Measurements from ENCODE around the gene DHRS3.
"Not testable (repeated sequence)": the region's sequence is repeated elsewhere in the genome, so short reads cannot be mapped to it uniquely, and the experiment has no call there.

DHRS3 gene, protein sequence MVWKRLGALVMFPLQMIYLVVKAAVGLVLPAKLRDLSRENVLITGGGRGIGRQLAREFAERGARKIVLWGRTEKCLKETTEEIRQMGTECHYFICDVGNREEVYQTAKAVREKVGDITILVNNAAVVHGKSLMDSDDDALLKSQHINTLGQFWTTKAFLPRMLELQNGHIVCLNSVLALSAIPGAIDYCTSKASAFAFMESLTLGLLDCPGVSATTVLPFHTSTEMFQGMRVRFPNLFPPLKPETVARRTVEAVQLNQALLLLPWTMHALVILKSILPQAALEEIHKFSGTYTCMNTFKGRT

DNA sequence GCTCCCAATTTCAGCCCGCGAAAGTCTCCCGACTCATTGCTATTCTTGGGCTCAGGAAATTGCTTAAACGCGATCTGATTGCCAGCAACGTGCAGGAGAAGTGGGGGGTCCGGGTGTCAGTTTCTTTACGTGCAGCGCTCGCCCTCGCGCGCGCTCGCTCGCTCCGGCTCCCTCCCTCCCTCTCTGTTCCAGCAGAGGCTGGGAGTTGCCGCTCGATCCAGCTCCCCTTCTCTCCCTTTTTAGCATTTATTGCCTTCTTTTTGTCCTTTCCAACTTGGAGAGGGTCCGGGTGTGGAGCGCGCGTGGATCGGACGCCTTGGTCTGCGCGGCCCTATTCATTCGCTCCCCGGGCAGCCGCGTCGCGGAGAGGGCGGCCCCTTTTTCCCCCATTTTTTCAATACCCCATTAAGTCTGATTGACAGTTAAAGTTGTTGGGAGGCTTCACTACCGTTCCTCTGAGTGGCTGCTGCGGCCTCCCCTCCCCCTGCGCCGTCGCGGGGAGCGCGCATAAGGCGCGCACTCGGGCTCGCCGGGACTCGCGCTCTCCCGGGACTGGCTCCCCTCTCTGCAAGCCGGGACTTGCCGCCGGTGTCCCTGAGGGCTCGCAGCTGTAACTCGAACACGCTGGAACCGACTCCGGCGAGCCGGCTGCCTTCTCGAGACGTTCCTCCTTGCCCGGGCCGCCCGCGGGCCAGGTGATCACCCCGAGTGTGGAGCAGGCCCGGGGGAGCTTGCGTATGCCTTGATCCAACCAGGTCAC lies at the start of gene DHRS3:
DHRS3 (minus strand) TSS at position 310 of the 760 bp plus-strand sequence. CDS start 862 bp downstream, outside the sequence.
- DNase-seq: peak; percentile 49 to 83

DNA sequence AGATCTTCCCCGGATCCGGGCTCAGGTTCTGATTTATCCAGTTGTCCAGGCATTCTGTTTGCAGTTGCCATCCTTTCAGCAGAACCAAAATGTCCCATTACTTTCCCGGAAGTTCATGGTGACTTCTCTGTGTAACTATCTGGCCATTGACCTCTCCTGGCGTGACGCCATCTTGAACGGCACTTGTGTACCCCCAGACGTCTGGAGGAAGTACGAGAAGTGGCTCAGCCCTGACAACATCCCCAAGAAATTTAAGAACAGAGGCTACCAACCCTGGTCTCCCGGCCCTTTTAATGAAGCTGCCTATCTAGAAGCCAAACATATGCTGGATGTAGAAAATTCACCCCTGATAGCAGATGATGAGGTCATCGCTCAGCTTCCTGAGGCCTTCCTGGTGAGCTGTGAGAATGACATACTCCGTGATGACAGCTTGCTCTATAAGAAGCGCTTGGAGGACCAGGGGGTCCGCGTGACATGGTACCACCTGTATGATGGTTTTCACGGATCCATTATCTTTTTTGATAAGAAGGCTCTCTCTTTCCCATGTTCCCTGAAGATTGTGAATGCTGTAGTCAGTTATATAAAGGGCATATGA lies 48.2 kb upstream of the DHRS3 start:
- DNase-seq: no peak

DNA sequence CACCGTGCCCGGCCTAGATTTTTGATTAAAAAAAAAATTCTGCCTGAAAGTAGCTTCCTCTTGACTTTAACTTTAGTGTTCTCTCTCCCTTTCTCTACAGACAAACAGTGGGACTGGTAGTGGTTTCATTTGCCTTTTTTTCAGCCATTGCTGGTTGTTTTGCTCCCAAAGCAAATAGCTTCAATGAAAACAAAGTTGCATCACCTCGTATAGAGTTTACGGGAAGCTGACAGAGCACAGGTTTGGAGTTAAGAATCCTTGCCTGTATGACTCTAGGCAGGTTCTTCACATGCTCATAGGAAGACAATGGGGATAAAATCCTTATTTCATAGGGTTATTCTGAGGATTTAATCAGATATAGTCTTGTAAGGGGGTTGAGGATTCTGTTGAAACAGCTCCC lies 47.5 kb upstream of the DHRS3 start:
- no peak for DNase-seq

DNA sequence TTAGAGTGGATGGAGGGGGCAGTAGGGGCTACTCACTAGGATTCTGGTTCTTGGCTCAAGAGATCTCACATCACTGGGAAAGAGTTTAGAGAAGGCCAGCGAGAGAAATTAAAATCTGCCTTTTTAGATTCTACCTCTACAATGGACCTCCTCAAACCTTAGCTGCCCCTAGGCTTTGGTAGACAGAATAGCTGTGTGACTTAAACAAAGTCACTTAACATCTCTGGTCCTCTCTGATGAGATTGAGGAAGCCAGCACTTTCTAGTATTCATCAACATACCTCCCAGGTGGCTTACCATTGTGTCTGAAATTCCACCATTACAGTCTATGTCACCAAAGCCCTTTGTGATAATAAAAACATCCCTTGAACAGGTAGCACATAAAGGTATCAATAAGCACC lies 44.5 kb upstream of the DHRS3 start:
- DNase-seq: no peak

DNA sequence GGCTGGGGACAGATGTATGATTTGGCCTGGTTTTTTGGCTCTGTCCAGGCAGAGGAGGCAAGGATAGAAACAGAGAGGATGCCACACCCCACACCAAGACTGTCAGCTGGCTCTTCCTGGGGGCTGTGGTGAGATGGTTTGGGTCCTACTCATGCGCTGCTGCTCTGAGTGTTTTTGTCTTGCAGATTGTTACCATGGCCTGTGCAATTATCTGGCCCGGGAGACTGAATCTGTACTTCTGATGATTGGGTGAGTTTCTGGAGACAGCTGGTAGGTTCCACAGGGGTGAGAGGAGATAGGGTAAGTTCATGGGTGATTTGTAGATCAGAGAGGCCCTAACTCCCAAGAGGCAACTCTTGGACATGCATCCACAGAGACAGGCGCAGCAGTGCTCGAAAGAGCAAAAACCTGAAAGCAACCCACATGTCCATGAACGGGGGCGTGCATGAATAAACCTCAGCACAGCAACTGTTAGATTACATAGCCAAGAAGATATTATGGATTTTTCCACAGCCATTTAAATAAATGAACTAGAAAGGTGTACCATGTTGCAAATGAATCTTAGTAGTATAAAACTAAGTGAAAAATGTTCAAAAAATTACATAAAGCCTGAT lies 43.7 kb upstream of the DHRS3 start:
- DNase-seq: no peak

DNA sequence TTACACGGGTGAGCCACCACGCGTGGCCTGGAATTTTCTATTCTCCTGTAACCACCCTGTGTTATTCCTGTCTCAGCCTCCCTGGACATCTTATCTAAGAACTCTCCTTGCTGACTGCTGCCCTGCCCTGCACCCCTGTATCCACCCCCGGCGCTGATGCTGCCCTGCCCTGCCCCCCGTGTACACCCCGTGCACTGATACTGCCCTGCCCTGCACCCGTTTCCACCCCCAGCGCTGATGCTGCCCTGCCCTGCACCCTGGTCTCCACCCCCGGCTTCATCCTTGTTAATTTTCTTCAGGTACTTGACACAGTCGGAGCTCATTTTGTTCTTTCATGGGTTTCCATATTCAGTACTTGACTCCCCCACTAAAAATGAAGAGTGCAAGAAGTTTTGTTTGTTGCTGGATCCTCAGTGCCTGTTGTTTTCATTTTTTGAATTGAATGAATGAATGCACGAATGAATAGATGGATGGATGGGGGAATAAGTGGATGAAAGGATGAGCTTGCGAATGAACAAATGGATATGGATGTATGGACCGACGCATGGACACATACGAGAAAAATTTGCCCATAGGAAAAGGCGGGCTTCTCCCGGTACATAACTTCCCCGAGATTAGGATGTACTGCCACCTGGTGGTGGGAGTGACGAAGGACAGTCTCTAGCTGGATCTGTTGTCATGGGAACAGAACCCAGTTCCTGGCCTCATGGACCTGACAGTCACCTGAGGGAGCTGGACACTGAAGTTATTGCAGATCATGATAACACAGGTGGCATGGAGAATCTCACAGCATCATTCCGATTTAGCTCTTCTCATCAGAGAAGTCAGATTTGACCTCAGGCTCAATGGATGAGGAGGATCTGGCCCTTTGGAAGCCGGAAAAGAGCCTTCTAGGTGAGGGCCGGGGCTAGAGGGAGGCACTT lies 40.8 kb upstream of the DHRS3 start:
- peak; percentile 79 to 83 for DNase-seq

DNA sequence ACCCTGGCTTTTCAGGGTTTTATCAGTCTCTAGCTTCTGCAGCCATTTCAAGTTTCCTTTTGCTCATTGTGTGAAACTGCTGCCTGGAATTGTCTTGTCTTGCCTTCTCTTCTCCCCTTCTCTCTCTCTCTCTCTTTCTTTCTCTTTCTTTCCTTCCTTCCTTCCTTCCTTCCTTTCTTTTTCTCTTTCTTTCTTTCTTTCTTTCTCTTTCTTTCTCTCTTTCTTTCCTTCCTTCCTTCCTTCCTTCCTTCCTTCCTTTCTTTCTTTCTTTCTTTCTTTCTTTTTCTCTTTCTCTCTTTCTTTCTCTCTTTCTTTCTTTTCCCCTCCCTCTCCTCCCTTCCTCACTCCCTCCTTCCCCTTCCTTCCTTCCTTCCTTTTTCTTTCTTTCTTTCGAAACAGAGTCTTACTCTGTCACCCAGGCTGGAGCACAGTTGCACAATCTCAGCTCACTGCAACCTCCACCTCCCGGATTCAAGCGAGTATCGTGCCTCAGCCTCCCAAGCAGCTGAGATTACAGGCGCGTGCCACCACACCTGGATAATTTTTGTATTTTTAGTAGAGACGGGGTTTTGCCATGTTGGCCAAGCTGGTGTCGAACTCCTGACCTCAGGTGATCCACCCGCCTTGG lies 40.0 kb upstream of the DHRS3 start:
- not testable (repeated sequence) for DNase-seq

DNA sequence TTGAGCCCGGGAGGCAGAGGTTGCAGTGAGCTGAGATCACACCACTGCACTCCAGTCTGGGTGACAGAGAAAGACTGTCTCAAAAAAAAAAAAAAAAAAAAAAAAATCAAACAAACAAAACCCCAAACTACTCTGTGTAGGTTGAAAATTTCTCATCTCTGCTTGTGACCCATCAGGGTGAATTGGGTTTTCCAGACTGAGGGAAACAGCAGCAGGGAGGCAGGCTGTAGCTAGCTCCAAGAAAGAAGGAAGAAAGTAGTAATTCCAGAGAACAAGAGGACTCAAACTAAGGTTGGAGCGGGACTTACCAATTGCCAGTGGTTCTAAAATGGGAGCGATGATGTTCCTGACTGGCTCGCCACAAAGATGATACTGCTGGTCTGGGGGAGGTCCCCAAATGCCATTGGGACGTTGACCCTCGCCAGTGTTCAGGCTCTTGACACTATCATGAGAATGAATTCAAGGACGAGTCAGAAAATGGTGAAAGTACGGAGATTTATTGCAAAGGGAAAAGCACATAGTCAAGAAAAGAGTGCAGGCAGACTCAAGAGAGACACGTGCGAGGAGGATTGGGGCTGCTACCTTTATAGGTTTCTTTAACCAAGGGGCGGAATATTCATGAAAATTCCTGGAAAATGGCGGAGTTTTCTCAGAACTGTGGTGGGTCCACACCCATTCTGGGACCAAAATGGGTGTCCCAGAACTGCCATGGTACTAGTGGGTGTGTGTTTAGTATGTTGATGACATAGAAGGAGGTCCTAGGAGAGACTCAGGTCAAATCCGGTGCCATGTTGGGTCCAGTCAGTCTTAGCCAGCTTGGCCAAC lies 39.3 kb upstream of the DHRS3 start:
- DNase-seq: no peak

DNA sequence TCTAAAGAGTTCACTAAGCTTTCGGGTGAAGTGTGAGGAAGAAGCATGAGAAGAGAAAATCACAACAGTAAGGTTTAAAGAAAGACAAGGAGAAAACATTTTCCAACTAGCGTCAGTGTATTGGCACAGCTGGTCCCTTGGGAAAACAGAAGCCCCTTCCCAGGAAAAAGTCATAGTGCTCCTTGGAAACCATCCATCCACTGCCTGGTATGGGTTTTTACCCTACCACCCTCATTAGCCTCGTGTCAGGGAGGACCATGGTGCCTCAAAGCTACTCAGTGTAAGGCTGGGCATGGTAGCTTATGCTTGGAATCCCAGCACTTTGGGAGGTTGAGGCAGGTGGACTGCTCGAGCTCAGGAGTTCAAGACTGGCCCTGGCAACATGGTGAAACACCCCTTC lies 38.6 kb upstream of the DHRS3 start:
- no peak for DNase-seq

DNA sequence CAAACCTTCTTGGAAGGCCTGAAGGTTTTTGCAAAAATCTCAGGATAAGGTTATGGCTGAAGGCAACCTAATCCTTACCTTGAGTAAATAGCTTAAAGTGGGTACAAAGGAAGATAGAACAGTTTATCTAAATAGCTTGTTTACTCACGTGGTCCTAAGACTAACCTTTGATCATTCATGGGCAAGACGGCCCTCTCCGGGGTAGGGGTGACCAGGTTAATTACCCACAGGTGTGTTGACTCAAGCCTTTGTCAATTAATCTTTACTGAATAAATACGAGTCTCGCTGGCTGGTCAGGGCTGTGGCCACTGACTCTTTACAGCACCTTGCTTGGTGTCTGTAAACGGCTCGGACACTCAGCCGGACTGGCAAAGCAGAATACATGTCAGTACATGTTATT lies 36.6 kb upstream of the DHRS3 start:
- DNase-seq: no peak

DNA sequence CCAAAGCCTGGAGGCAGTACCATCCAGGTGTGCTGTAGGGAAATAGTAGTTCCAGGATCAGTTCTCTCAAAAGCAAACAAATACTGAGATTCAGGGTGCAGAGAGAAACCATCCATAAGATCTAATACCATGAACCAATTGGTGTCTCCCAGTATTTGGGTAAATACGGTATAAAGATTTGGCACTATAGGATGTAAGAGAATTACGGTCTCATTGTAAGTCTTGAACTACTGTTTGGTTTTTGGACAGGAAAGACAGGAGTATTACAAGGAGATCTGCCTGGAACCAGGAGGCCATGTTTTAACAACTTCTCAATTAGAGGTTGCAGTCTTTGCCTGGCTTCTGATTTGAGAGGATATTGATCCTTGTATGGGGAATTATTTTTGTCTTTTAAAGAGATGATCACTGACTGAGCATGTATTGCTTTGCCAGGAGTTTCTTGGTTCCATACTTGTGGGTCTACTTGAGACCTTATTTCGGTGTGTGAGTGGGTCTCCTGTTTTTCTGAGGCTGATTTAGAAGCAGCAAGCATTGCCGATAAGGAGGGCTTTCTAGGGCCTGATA lies 36.1 kb upstream of the DHRS3 start:
- no peak for DNase-seq

DNA sequence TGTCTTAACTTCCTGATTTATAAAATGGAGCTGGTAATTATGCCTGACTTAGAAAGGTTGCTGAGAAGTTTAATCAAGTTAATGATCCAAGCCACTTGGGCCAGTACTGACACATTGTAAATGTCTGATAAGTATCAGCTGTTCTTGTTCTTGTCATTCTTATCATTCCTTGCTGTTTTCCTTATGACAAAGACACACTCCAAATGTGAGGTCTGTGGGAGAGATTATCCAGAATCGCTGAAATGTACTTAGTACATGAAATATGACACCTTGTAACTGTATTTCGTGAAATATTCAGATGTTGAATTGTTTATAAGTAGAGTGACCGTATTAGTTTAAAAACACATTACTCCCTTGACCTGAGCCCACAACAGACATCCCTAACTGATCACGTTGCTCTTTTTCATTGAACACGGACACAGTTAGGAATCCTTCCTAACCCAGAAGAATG lies 32.0 kb upstream of the DHRS3 start:
- DNase-seq: no peak

DNA sequence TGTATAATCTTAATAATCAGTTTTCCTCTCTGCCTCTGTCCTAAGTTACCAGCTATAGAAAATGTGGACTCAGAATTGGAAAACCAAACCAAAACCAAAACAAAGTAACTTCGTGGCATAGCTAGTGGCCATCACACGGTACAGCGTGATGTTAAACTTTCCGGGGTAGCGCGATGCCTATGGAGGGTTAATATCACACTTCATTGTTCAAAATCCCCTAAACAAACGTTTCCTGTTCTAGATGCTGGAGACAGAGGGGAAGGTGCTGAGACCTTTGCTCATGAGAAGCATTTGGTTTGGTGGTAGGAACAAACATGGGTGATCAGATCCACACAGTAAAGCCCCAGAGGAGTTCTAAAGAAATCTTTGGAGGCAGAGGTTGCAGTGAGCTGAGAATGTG lies 30.7 kb upstream of the DHRS3 start:
- no peak for DNase-seq

DNA sequence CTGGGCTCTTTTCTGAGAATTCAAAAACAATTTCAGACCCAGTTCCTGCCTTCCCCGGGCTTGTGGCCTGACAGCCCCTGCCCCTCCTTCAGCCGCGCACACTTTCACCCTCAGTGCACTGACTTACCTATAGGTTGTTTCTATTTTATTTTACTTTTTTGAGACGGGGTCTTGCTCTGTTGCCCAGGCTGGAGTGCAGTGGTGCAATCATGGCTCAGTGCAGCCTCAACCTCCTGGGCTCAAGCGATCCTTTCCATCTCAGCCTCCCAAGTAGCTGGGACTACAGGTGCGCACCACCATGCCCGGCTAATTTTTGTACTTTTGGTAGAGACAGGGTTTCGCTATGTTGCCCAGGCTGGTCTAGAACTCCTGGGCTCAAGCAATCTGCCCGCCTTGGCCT lies 27.4 kb upstream of the DHRS3 start:
- DNase-seq: not testable (repeated sequence)

DNA sequence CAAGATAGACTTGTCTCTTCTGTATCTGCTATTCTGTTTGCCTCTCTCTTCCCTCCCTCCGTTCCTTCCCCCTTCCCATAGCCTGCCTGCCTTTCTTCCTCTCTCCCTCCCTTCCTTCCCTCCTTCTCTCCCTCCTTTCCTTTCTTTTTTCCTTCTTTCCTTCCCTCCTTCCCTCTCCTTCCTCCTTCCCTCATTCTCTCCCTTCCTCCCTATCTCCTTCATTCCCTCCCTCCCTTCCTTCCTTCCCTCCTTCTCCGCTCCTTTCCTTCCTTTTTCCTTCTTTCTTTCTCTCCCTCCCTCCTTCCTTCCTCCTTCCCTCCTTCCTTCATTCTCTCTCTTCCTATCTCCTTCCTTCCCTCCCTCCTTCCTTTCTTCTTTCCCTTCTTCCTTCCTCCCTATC lies 26.8 kb upstream of the DHRS3 start:
- DNase-seq: no peak

DNA sequence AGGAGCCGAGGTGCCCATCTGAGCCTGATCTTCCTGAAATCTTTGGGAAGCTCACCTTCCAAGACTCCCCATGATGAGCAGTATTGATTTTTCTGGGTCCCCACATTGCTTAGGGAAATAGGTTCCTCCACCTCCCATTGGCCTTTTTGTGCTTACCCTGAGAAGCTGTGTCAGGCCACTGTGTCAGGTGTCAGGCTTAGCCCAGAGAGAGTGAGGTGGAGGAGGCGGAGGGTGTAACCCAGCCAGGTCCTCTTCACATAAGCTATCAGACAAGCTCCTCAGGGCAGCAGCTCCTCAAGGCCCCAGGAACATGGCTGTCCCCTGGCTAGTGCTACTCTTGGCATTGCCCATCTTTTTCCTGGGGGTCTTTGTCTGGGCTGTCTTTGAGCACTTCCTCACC lies 26.2 kb upstream of the DHRS3 start:
- DNase-seq: no peak

DNA sequence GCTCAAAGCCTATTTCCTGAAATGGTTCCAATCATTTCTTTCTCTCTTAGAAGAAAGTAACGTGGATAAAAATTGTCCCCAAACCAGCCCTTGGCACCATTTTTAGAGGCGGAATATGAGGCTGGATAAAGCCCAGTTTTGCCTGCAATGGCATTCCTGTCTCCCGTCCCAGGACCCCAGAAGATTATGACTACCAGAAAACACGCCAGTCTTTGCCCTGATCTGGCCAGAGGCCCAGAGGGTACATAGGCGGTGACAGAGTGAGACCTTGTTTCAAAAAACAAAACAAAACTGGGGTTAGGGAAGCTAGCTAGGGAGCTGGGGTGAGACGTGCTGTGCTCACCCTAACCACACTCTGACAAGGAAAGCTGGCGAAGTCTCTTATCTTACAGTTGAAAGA lies 25.8 kb upstream of the DHRS3 start, which contains the start of gene AADACL4:
AADACL4 (plus strand) TSS at position 301 of the 400 bp plus-strand sequence. CDS start 462 bp downstream, outside the sequence.
- DNase-seq: no peak

DNA sequence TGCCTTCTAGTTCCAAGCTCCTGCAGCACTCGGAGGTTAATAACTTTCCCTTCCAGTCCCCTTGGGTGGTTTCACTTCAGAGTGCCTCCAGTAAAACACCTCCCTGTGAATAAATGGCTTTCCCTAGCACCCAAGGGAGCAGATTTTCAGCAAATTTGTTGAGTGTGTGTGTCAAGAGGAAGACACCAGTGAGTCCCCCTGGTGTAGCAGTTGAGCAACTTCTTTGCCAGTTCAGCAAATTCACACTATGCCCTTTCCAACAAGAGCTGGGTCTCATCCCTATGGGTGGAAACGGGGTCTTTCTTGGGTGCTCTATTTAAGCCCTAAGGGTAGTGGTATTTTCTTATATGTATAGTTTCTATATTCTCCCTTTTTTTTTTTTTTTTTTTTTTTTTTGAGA lies 25.1 kb upstream of the DHRS3 start:
- DNase-seq: no peak

DNA sequence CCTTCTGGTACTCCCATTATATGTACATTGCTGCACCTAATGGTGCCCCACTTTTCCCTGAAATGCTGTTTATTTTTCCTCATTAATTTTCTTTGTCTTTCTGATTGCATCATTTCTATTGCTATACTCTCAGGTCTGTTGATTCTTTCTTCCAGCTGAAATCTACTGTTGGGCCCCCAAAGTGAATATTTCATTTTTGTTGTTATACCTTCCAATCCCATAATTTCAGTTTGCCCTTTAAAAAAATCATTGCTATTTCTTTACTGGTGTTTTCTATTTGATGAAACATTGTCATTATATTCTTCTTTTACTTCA lies 22.9 kb upstream of the DHRS3 start:
- DNase-seq: no peak

DNA sequence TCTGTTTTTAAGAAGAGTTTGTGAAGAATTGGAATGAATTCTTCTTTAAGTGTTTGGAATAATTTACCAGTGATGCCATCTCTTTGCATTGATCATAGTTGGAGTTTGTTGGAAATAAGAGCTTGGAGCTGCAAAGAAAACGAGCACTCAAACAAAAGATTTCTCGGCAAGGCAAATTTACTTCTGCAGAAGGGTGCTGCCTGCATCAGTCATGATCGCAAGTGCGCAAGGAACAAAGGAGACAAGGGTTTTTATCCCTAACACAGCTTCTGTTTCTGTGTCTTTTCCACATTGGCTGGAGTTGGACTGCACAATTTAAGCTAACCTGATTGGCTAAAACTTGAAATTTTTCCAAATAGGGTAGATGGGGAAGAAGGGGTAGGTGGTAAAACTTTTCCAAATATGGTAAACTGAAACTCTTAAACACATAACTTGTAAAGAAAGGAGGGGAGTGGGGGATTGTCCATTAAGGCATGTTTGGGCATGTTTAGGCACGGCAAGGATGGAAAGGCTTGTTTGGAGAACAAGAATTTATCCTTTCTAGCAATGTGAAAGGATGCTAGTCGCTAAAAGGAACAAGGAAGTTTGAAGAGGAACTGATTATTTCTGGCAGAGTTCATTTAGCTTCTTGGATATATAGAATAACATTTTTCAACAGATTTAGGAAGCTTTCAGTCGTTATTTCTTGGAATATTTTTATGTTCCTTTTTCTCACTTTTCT lies 22.4 kb upstream of the DHRS3 start:
- no peak for DNase-seq

All from NCI-H524 (cell line).